ACC112 (cell line): ENCODE data around the gene CERK.

ENCODE experiments used
- H2AFZ ChIP-seq: fragments of 200-600 bp; sonication (generic); one replicate; pipeline ENCODE4 v1.6.0; 2017; ENCODE audit warnings: antibody characterized with exemption, low read length; ENCODE audit not compliant: unreplicated experiment
- H3K27ac ChIP-seq: fragments of 200-600 bp; sonication (generic); 2 replicates; pipeline ENCODE4 v1.5.1; 2014; ENCODE audit warnings: low read depth, mild to moderate bottlenecking, antibody characterized with exemption, low read length, moderate library complexity
- H3K27me3 ChIP-seq: fragments of 200-600 bp; sonication (generic); 2 replicates; pipeline ENCODE4 v1.6.1; 2014; ENCODE audit warnings: mild to moderate bottlenecking, antibody characterized with exemption, low read length, moderate library complexity, mixed read lengths; ENCODE audit not compliant: insufficient read depth
- H3K36me3 ChIP-seq: fragments of 200-600 bp; sonication (generic); 2 replicates; pipeline ENCODE4 v1.6.1; 2016; ENCODE audit warnings: mild to moderate bottlenecking, antibody characterized with exemption, low read length, moderate library complexity, mixed read lengths; ENCODE audit not compliant: insufficient read depth
- H3K4me1 ChIP-seq: fragments of 200-600 bp; sonication (generic); one replicate; pipeline ENCODE4 v1.6.1; 2016; ENCODE audit warnings: low read length, mixed read lengths; ENCODE audit not compliant: insufficient read depth, unreplicated experiment, control insufficient read depth
- H3K4me3 ChIP-seq: fragments of 200-600 bp; sonication (generic); 2 replicates; pipeline ENCODE4 v1.5.1; 2014; ENCODE audit warnings: mild to moderate bottlenecking, low read depth, low read length
- H3K79me2 ChIP-seq: fragments of 200-600 bp; sonication (generic); one replicate; pipeline ENCODE4 v1.6.0; 2016; ENCODE audit warnings: low read length; ENCODE audit not compliant: control insufficient read depth, unreplicated experiment, insufficient read depth

CERK gene

GRCh38 chr22:46748206-46748907 lies 10.3 kb upstream of the CERK start:
- H3K4me1 ChIP-seq: peaks cover 23% of the 10 kb centered on the region
- H3K27ac ChIP-seq: no peak overlapping the region
- H3K79me2 ChIP-seq: no peaks in the 10 kb centered on the region
- H3K36me3 ChIP-seq: no peaks in the 10 kb centered on the region
- H3K4me3 ChIP-seq: no peak overlapping the region
- H2AFZ ChIP-seq: no peak overlapping the region
- no peaks in the 10 kb centered on the region for H3K27me3 ChIP-seq

GRCh38 chr22:46747646-46748045 lies 9.6 kb upstream of the CERK start:
- Histone ChIP-seq H3K4me3 (no peak overlapping the region), H2AFZ (no peak overlapping the region), H3K4me1 (peaks cover 21% of the 10 kb centered on the region), H3K27ac (no peak overlapping the region), H3K27me3 (no peaks in the 10 kb centered on the region), H3K36me3 (no peaks in the 10 kb centered on the region), H3K79me2 (no peaks in the 10 kb centered on the region)

GRCh38 chr22:46746620-46747019 lies 8.6 kb upstream of the CERK start:
- no peaks in the 10 kb centered on the region for H3K27me3 ChIP-seq
- no peak overlapping the region for H3K27ac ChIP-seq
- no peaks in the 10 kb centered on the region for H3K79me2 ChIP-seq
- peaks cover 21% of the 10 kb centered on the region for H3K4me1 ChIP-seq
- H3K36me3 ChIP-seq: no peaks in the 10 kb centered on the region
- no peak overlapping the region for H2AFZ ChIP-seq
- no peak overlapping the region for H3K4me3 ChIP-seq

- Histone ChIP-seq H2AFZ (no peak overlapping the region), H3K27me3 (no peaks in the 10 kb centered on the region), H3K36me3 (no peaks in the 10 kb centered on the region), H3K27ac (no peak overlapping the region), H3K4me3 (no peak overlapping the region), H3K79me2 (no peaks in the 10 kb centered on the region), H3K4me1 (peaks cover 21% of the 10 kb centered on the region)
Observed at GRCh38 chr22:46746192-46746591, 8.1 kb upstream of the CERK start.

GRCh38 chr22:46744581-46744980 lies 6.5 kb upstream of the CERK start:
- Histone ChIP-seq H3K79me2 (no peaks in the 10 kb centered on the region), H3K27ac (no peak overlapping the region), H2AFZ (no peak overlapping the region), H3K4me1 (peaks cover 7% of the 10 kb centered on the region), H3K36me3 (no peaks in the 10 kb centered on the region), H3K27me3 (no peaks in the 10 kb centered on the region), H3K4me3 (no peak overlapping the region)

- Histone ChIP-seq H3K4me3 (no peak overlapping the region), H3K27ac (no peak overlapping the region), H3K4me1 (peaks cover 7% of the 10 kb centered on the region), H3K27me3 (no peaks in the 10 kb centered on the region), H3K36me3 (no peaks in the 10 kb centered on the region), H3K79me2 (no peaks in the 10 kb centered on the region), H2AFZ (no peak overlapping the region)
Observed at GRCh38 chr22:46742576-46743221, 4.6 kb upstream of the CERK start.

- peaks cover 7% of the 10 kb centered on the region for H3K4me1 ChIP-seq
- no peak overlapping the region for H3K4me3 ChIP-seq
- no peak overlapping the region for H2AFZ ChIP-seq
- H3K36me3 ChIP-seq: no peaks in the 10 kb centered on the region
- no peak overlapping the region for H3K27ac ChIP-seq
- H3K27me3 ChIP-seq: no peaks in the 10 kb centered on the region
- H3K79me2 ChIP-seq: peaks cover 6% of the 10 kb centered on the region
Observed at GRCh38 chr22:46741974-46742519, 4.0 kb upstream of the CERK start.

GRCh38 chr22:46740910-46741780 lies 3.1 kb upstream of the CERK start:
- H3K4me1 ChIP-seq: peaks cover 10% of the 10 kb centered on the region
- no peak overlapping the region for H3K27ac ChIP-seq

GRCh38 chr22:46739094-46739870 lies 1.2 kb upstream of the CERK start:
- Histone ChIP-seq H3K27ac (no peak overlapping the region; the same call in 1 of the 2 replicates), H3K27me3 (no peaks in the 10 kb centered on the region), H3K79me2 (peaks cover 30% of the 10 kb centered on the region), H2AFZ (no peak overlapping the region), H3K36me3 (no peaks in the 10 kb centered on the region), H3K4me3 (peak overlapping the region; percentile 89), H3K4me1 (peaks cover 11% of the 10 kb centered on the region)

More at GRCh38 chr22:46740910-46741780, 3.1 kb upstream of the CERK start:
- Histone ChIP-seq H3K4me3 (no peak overlapping the region), H3K79me2 (peaks cover 14% of the 10 kb centered on the region), H3K36me3 (no peaks in the 10 kb centered on the region), H3K27me3 (no peaks in the 10 kb centered on the region), H2AFZ (no peak overlapping the region)

GRCh38 chr22:46738647-46739093 lies 618 bp upstream of the CERK start:
- Histone ChIP-seq H2AFZ (no peak overlapping the region), H3K27me3 (no peaks in the 10 kb centered on the region), H3K79me2 (peaks cover 34% of the 10 kb centered on the region), H3K36me3 (no peaks in the 10 kb centered on the region), H3K4me3 (peak overlapping the region; percentile 89), H3K4me1 (peaks cover 11% of the 10 kb centered on the region), H3K27ac (peak overlapping the region; percentile 32)
